ENCODE results near the gene BEGAIN.

Gene BEGAIN

GRCh38 chr14:100590726-100591452, 3.7 kb upstream of the BEGAIN start:
- no peaks in the 10 kb centered on the region for H3K36me3 ChIP-seq
- TF ChIP-seq Cebpa-rat (IDR thresholded peaks at IDR 0.05): no peak
- peaks cover 13% of the 10 kb centered on the region; the same call in 1 of the 2 replicates for H4K20me1 ChIP-seq
- H3K9me3 ChIP-seq: no peaks in the 10 kb centered on the region
- peaks cover 39% of the 10 kb centered on the region for H3K4me1 ChIP-seq
- H3K27me3 ChIP-seq: peaks cover 18% of the 10 kb centered on the region
- H3K4me3 ChIP-seq: no peak overlapping the region
- no peak overlapping the region for H3K9ac ChIP-seq
- no peak overlapping the region; the same call in 1 of the 2 replicates for H3K27ac ChIP-seq
- H3K4me2 ChIP-seq: no peak overlapping the region; the same call in 1 of the 2 replicates

DNA sequence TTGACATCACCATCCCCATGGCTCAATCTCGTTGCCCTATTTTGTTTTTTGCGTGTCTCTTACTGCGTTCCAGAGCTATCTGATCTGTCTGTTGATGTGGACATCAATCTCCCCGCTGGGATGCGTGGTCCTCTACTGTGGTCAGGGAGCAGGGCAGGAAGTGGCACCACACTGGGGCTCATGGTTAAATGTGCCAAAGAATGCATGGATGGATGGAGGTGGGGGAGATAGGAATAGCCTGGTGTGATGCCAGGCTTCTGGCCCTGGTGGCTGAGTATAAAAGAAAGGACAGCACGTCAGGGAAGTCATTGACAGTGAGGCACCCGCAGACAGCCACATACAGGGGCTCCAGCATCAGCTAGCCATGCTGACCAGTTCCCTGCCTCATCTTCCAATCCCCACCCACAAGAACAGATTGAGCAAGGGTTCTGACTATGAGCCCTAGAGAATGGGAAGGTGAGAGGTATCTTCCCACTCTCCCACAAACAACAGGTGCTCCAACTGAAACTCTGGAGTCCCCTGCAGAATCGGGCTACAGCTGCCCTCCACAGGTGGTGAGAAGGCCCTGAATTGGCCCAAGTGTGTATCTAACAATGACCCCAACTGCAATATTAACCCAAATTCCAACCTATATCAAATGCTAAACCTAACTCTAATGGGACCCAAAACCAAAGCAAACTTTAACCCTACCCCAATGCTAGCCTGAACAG, 2.7 kb upstream of the BEGAIN start:
- Histone ChIP-seq H3K4me2 (peak overlapping the region; percentile 47), H3K4me1 (peaks cover 41% of the 10 kb centered on the region), H3K27me3 (peaks cover 20% of the 10 kb centered on the region), H4K20me1 (peaks cover 13% of the 10 kb centered on the region; the same call in 1 of the 2 replicates), H3K36me3 (no peaks in the 10 kb centered on the region), H3K4me3 (no peak overlapping the region), H3K9ac (no peak overlapping the region), H3K9me3 (no peaks in the 10 kb centered on the region), H3K27ac (no peak overlapping the region)
- TF ChIP-seq Cebpa-rat (IDR thresholded peaks at IDR 0.05): no peak

DNA sequence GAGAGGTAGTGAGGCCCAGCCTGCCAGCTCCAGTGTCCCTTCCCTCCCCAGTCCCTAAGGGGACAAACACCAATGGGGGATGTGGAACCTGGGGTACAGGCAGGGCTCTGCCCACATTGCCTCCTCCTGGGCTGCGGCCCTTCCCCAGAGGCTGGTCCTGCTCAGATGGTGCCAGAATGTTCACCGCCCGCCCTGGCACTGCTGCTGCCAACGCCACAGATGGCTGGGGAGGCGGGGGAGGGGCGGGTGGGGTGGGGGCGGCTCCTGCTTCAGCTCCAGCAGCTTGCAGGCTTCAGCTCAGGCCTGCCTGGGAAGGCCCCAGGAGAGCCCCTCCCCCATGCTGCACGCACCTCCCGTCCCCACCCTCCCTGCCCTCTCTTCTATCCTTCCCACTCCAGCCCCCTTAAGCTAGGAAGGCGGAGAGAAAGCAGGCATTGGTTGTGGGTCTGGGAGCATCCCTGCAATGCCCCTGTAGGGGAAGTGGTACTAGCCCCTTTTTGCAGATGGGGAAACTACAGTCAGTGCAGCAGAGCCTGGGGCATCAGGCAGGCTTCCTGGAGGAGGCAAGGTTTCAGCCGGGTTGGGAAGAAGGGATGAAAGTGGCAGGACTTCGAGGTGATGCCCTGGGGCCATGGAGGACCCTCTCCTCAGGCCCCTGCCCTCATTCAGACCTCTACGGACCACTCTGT, 2.0 kb upstream of the BEGAIN start:
- peaks cover 41% of the 10 kb centered on the region for H3K4me1 ChIP-seq
- no peak overlapping the region for H3K9ac ChIP-seq
- H3K9me3 ChIP-seq: no peaks in the 10 kb centered on the region
- peaks cover 20% of the 10 kb centered on the region for H3K27me3 ChIP-seq
- TF ChIP-seq Cebpa-rat (IDR thresholded peaks at IDR 0.05): no peak
- no peak overlapping the region for H3K27ac ChIP-seq
- peaks cover 13% of the 10 kb centered on the region; the same call in 1 of the 2 replicates for H4K20me1 ChIP-seq
- no peak overlapping the region for H3K4me3 ChIP-seq
- H3K4me2 ChIP-seq: peak overlapping the region; percentile 100
- no peaks in the 10 kb centered on the region for H3K36me3 ChIP-seq

- Histone ChIP-seq H3K4me3 (no peak overlapping the region), H4K20me1 (peaks cover 13% of the 10 kb centered on the region; the same call in 1 of the 2 replicates), H3K27me3 (peaks cover 20% of the 10 kb centered on the region), H3K9ac (no peak overlapping the region), H3K9me3 (no peaks in the 10 kb centered on the region), H3K36me3 (no peaks in the 10 kb centered on the region), H3K27ac (no peak overlapping the region), H3K4me1 (peaks cover 41% of the 10 kb centered on the region), H3K4me2 (peak overlapping the region; percentile 100)
- no peak for TF ChIP-seq Cebpa-rat (IDR thresholded peaks at IDR 0.05)
Measured at GRCh38 chr14:100588671-100589070, 1.5 kb upstream of the BEGAIN start.

DNA sequence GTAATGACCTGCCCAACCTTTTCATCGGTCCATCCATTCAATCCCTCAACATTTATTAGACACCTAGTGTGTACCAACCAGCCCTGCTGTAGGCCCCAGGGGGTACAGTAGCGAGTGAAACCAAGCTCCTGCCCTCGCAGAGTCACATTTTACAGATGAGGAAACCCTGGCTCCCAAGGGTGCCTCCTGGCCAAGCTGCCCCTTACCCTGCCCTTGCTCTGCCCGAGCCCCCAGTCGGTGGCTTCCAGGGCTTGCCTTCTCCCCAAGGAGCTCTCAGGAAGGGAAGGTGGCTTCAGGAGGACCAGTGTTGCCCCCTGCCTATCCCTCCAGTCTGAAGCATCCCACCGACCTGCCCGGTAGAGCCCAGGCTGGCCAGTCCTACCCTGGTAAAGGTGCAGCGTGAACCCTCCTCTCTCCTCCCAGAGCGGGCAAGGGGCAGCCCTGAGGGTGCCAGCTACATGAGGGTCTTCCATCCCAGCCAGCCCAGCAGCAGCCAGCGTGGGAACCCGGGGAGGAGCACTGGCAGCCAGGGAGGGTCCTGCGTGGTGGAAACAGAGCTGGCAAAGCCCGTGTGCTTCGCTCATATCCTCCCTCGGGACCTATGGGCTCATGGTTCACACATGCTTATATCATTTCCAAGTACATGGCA, 670 bp upstream of the BEGAIN start:
- Histone ChIP-seq H4K20me1 (peaks cover 13% of the 10 kb centered on the region; the same call in 1 of the 2 replicates), H3K9me3 (no peaks in the 10 kb centered on the region), H3K9ac (0 out of 2 replicates have a peak overlapping the region, but pooled peaks have one; percentile 38), H3K4me1 (peaks cover 41% of the 10 kb centered on the region), H3K4me3 (peak overlapping the region; percentile 71), H3K4me2 (peak overlapping the region; percentile 100), H3K27me3 (peaks cover 20% of the 10 kb centered on the region), H3K27ac (no peak overlapping the region), H3K36me3 (no peaks in the 10 kb centered on the region)
- no peak for TF ChIP-seq Cebpa-rat (IDR thresholded peaks at IDR 0.05)

- peak overlapping the region; percentile 54; the same call in 1 of the 2 replicates for H3K9ac ChIP-seq
- H3K4me3 ChIP-seq: peak overlapping the region; percentile 71
- H3K4me2 ChIP-seq: peak overlapping the region; percentile 100
- H3K27ac ChIP-seq: peak overlapping the region; percentile 58
- peaks cover 13% of the 10 kb centered on the region; the same call in 1 of the 2 replicates for H4K20me1 ChIP-seq
- no peaks in the 10 kb centered on the region for H3K36me3 ChIP-seq
- no peaks in the 10 kb centered on the region for H3K9me3 ChIP-seq
- no peak for TF ChIP-seq Cebpa-rat (IDR thresholded peaks at IDR 0.05)
- H3K4me1 ChIP-seq: peaks cover 41% of the 10 kb centered on the region
- peaks cover 20% of the 10 kb centered on the region for H3K27me3 ChIP-seq
Measured at GRCh38 chr14:100586403-100587085, 673 bp downstream of the BEGAIN start.

DNA sequence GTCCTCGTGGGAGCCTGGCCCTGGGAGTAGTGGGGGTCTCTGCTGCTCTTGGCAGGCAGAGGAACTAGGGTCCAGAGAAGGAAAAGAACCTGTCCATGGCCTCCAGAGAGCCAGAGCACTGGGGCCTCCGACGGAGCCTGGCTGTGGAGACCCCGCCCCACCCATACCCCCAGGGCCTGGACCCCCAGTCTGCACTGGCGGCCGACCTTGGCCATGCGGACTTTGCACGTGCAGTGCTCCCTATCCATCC, 1.1 kb downstream of the BEGAIN start:
- H3K4me2 ChIP-seq: peak overlapping the region; percentile 100
- no peak for TF ChIP-seq Cebpa-rat (IDR thresholded peaks at IDR 0.05)
- H3K27me3 ChIP-seq: peaks cover 20% of the 10 kb centered on the region
- peaks cover 41% of the 10 kb centered on the region for H3K4me1 ChIP-seq
- no peak overlapping the region for H3K27ac ChIP-seq
- peaks cover 13% of the 10 kb centered on the region; the same call in 1 of the 2 replicates for H4K20me1 ChIP-seq
- no peaks in the 10 kb centered on the region for H3K9me3 ChIP-seq
- H3K36me3 ChIP-seq: no peaks in the 10 kb centered on the region
- H3K9ac ChIP-seq: no peak overlapping the region
- peak overlapping the region; percentile 71; the same call in 1 of the 2 replicates for H3K4me3 ChIP-seq

DNA sequence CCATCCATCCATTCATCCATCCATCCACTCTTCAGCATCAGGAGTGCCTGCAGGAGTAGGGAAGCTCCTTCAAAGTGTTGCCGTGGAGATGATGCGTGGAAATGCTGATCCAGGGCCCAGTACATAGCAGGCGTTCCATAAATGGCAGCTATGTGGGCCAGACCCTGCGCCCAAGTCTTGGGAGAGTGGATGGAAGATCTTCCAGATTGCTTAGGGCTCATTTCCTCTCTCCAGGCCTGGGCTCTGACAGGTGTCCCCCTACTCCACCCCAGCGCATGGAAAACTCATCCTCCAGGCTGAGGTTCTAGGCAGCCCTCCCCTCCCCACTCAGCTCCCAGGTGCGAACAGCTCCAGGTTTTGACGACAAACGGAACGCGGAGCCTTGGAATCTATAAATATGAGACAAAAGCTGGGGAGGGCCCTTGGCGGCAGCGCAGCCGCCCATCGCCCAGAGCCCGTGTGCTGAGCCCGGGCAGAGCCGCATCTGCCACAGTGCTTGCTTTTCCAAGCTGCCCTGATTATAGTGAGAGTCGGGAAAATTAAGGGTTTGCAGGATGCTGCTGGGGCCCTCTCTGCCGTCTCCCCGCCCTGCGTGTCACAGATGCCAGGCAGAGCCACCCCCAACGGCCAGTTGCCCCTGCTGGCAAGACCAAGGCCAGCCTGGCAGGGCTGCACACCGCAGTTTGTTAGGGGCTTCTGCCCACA, 1.6 kb downstream of the BEGAIN start:
- H3K27ac ChIP-seq: no peak overlapping the region
- H3K27me3 ChIP-seq: peaks cover 20% of the 10 kb centered on the region
- no peak for TF ChIP-seq Cebpa-rat (IDR thresholded peaks at IDR 0.05)
- no peaks in the 10 kb centered on the region for H3K9me3 ChIP-seq
- no peak overlapping the region for H3K4me3 ChIP-seq
- no peak overlapping the region for H3K9ac ChIP-seq
- peaks cover 13% of the 10 kb centered on the region; the same call in 1 of the 2 replicates for H4K20me1 ChIP-seq
- H3K4me1 ChIP-seq: peaks cover 41% of the 10 kb centered on the region
- H3K36me3 ChIP-seq: no peaks in the 10 kb centered on the region
- peak overlapping the region; percentile 100 for H3K4me2 ChIP-seq

Data from BLaER1 (cell line).